Calu3 (cell line): Measurements from ENCODE around the gene SHLD1. TPM values are rescaled to one million over a fixed set of nuclear protein-coding genes. Genes with fewer than 3 reads are reported as not detected.

ENCODE experiments used
- BruUV-seq: library from RNA; stranded (reverse); fragments of 400-500 nt; replicated peaks from 2 replicates; lab custom pipeline; 2021; lab: Mats Ljungman, UMichigan
- CTCF ChIA-PET: fragments of 300-600 bp; sonication (Branson Sonifier 250); formaldehyde crosslinking; loops from one replicate; lab custom pipeline; 2022; ENCODE audit warnings: antibody characterized with exemption; lab: Charles Lee
- DNase-seq: peaks from one replicate; pipeline ENCODE4 v3.0.0; 2022
- H3K27ac Mint-ChIP-seq: one replicate; pipeline ENCODE4 v1.8.0; 2022; ENCODE audit warnings: mixed read lengths; ENCODE audit not compliant: unreplicated experiment
- H3K27me3 Mint-ChIP-seq: one replicate; pipeline ENCODE4 v1.8.0; 2022; ENCODE audit warnings: mixed read lengths; ENCODE audit not compliant: unreplicated experiment
- H3K36me3 Mint-ChIP-seq: one replicate; pipeline ENCODE4 v1.8.0; 2022; ENCODE audit warnings: mild to moderate bottlenecking, moderate library complexity, mixed read lengths; ENCODE audit not compliant: insufficient read depth, unreplicated experiment
- H3K4me1 Mint-ChIP-seq: one replicate; pipeline ENCODE4 v1.8.0; 2022; ENCODE audit warnings: mild to moderate bottlenecking, low read depth, mixed read lengths; ENCODE audit not compliant: unreplicated experiment
- H3K4me3 Mint-ChIP-seq: one replicate; pipeline ENCODE4 v1.8.0; 2022; ENCODE audit warnings: mild to moderate bottlenecking, low read depth, moderate library complexity, mixed read lengths; ENCODE audit not compliant: unreplicated experiment
- H3K9me3 Mint-ChIP-seq: one replicate; pipeline ENCODE4 v1.8.0; 2022; ENCODE audit warnings: low read depth, mixed read lengths; ENCODE audit not compliant: unreplicated experiment
- CTCF ChIP-seq: fragments of 200-600 bp; IDR thresholded peaks from one replicate; pipeline ENCODE4 v1.8.0; 2022; ENCODE audit warnings: antibody characterized with exemption; ENCODE audit not compliant: unreplicated experiment
- intact Hi-C: fragments of 100-400 bp; cut with micrococcal nuclease; formaldehyde crosslinking; loops from one replicate; pipeline ENCODE4 v1.10.0; 2022; ENCODE audit not compliant: unreplicated experiment
- total RNA-seq: library from RNA; stranded (reverse); gene quantifications from 2 replicates; pipeline ENCODE4 v1.2.3, GENCODE V29; 2022

Gene SHLD1
- total RNA-seq, 1 experiment from 2014 or later = 1.3 TPM

DNA sequence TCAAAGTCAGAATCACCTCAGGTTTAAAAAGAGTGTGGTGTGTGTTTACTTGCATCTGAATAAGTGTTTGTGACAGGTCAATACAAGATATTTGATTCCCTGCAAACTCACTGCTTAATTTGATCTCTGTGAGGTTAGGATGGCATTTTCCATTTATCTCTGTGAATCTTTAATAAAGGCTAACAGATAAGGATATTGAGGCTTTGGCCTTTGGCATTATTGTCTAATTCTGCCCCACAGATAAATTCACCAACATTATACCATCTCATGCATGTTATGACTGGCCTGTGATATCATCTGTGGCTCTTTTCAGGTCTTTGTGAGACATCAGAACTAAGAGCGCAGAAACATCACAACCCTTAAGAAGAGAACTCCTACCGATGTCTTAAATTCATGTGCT lies 115.4 kb downstream of the SHLD1 start:
- Mint-ChIP-seq H3K4me1 (peaks cover 14% of the 10 kb centered on the region), H3K27me3 (peaks cover 3% of the 10 kb centered on the region), H3K9me3 (no peaks in the 10 kb centered on the region), H3K36me3 (no peaks in the 10 kb centered on the region), H3K27ac (peak overlapping the region; percentile 38), H3K4me3 (no peak overlapping the region)
- no TSS peak for BruUV-seq
- DNase-seq = no peak
- no peak for TF ChIP-seq CTCF
- CTCF ChIA-PET = no interaction called here
- intact Hi-C loops = no loop called here

GRCh38 chr20:5870568-5870981 lies 120.4 kb downstream of the SHLD1 start:
- DNase-seq = no peak
- Mint-ChIP-seq H3K36me3 (no peaks in the 10 kb centered on the region), H3K9me3 (no peaks in the 10 kb centered on the region), H3K27ac (no peak overlapping the region), H3K4me1 (peaks cover 1% of the 10 kb centered on the region), H3K27me3 (peaks cover 34% of the 10 kb centered on the region), H3K4me3 (no peak overlapping the region)
- no peak for TF ChIP-seq CTCF
- intact Hi-C loops = no loop called here
- CTCF ChIA-PET = no interaction called here
- BruUV-seq = no TSS peak

GRCh38 chr20:5871459-5872410 lies 121.5 kb downstream of the SHLD1 start:
- CTCF ChIA-PET = interaction anchor here (0.5 kb wide), 1 partner anchor 54 kb away, joined by 3 read pairs; no protein-coding TSS in a partner anchor
- no peak overlapping the region for H3K4me3 Mint-ChIP-seq
- BruUV-seq = no TSS peak
- no peaks in the 10 kb centered on the region for H3K36me3 Mint-ChIP-seq
- no peak overlapping the region for H3K27ac Mint-ChIP-seq
- intact Hi-C loops = no loop called here
- TF ChIP-seq CTCF = no peak
- no peaks in the 10 kb centered on the region for H3K4me1 Mint-ChIP-seq
- no peak for DNase-seq
- H3K27me3 Mint-ChIP-seq = peaks cover 34% of the 10 kb centered on the region
- no peaks in the 10 kb centered on the region for H3K9me3 Mint-ChIP-seq

- peaks cover 8% of the 10 kb centered on the region for H3K4me1 Mint-ChIP-seq
- CTCF ChIA-PET = interaction anchor here (0.7 kb wide), 1 partner anchor 300 kb away, joined by 3 read pairs; no protein-coding TSS in a partner anchor
Measured at GRCh38 chr20:5877128-5877527, 126.9 kb downstream of the SHLD1 start.

More at GRCh38 chr20:5877128-5877527, 126.9 kb downstream of the SHLD1 start:
- peaks cover 41% of the 10 kb centered on the region for H3K27me3 Mint-ChIP-seq
- no peak overlapping the region for H3K27ac Mint-ChIP-seq
- DNase-seq = no peak
- no peak overlapping the region for H3K4me3 Mint-ChIP-seq
- no peaks in the 10 kb centered on the region for H3K9me3 Mint-ChIP-seq
- no TSS peak for BruUV-seq
- intact Hi-C loops = no loop called here
- H3K36me3 Mint-ChIP-seq = no peaks in the 10 kb centered on the region
- TF ChIP-seq CTCF = no peak
